Measurements from ENCODE around the gene NUMB.

DNA sequence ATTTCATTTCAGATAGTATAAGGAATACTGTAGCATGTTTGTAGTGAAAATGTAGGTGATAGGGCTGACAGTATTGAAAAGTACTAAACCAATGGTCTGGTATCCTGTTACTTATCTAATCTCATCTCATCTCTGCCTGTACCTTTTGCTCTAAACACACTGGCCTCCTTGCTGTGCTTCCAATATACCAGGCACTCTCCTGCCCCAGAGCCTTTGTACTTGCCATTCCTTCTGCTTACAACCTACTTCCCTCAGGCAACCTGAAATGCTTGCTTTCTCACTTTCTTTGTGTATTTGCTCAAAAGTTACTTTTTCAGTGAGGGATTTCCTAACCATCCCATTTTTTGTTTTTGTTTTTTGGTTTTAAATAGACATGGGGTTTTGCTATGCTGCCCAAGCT, 119.1 kb downstream of the NUMB start:
- TF ChIP-seq CTCF (IDR thresholded peaks at IDR 0.05) (no peak), EP300 (IDR thresholded peaks at IDR 0.05) (no peak), POLR2A (IDR thresholded peaks at IDR 0.05; ENCODE audit: low read depth) (no peak)

Data from esophagus muscularis mucosa (tissue), 4 donors.